Heart left ventricle (tissue), 13 donors: ENCODE results near the gene ERGIC1.

Source experiments
- POLR2A ChIP-seq, 2 donors: fragments of 450-650 bp; IDR thresholded peaks; one replicate each; pipeline ENCODE4 v1.6.1; 2017; ENCODE audit warnings: antibody characterized with exemption in 2 of 2, mild to moderate bottlenecking in 2 of 2, moderate library complexity in 2 of 2
- TF ChIP-seq, protein P1 (sequence below), 12 donors: fragments of 200-600 bp; sonication (generic) in 4 of 12; IDR thresholded peaks; one replicate each; pipeline versions ENCODE4 v1.5.0 to v1.8.0; 2018 to 2022; ENCODE audit warnings: antibody characterized with exemption in 12 of 12, mild to moderate bottlenecking in 5 of 12
- donor health status: ischemic (EF 13 %, LVEDD 7.1; RV severe dilation, severe dysfunction).
- donor health status: DM: no; HTN: yes; CAD: no.
- donor health status: DM: no; HTN: no; CAD: no.
- donor health status: ischemic (EF 25% LVEDD 6.9; RV normal size, moderate dysfunction).
- donor health status: ischemic (EF 25% LVEDD 5.7; RV mildly dilated, moderate dysfunction).
- donor health status: ischemic (EF 35%, LVEDD 5.7; RV mildly dilated, moderate dysfunction).
- donor health status: nonischemic (EF 11% LVEDD 7.7; RV severe dilation, severe dysfunction).
- donor health status: DM: yes; HTN: yes; CAD: no.
- donor health status: PGD.
- donor health status: ischemic (EF 29% LVEDD 5.4; RV normal size, mild dysfunction).
- donor health status: nonischemic (EF 23%, LVEDD 6.1; RV moderate dilation, normal function).

- TF ChIP-seq, protein P1, sequence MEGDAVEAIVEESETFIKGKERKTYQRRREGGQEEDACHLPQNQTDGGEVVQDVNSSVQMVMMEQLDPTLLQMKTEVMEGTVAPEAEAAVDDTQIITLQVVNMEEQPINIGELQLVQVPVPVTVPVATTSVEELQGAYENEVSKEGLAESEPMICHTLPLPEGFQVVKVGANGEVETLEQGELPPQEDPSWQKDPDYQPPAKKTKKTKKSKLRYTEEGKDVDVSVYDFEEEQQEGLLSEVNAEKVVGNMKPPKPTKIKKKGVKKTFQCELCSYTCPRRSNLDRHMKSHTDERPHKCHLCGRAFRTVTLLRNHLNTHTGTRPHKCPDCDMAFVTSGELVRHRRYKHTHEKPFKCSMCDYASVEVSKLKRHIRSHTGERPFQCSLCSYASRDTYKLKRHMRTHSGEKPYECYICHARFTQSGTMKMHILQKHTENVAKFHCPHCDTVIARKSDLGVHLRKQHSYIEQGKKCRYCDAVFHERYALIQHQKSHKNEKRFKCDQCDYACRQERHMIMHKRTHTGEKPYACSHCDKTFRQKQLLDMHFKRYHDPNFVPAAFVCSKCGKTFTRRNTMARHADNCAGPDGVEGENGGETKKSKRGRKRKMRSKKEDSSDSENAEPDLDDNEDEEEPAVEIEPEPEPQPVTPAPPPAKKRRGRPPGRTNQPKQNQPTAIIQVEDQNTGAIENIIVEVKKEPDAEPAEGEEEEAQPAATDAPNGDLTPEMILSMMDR (IDR thresholded peaks at IDR 0.05): no peak
- TF ChIP-seq POLR2A (IDR thresholded peaks at IDR 0.05): no peak
Observed at GRCh38 chr5:172939611-172940267, 105.7 kb downstream of the ERGIC1 start.
